H1 (cell line): ENCODE data around the gene COLQ.

Experiments used
- ASH2L ChIP-seq: fragments of 200-600, 300-600 bp; sonication (generic); IDR thresholded peaks from one replicate; pipeline ENCODE4 v1.7.1; 2017; ENCODE audit warnings: low read length
- CTBP2 ChIP-seq: IDR thresholded peaks from 2 replicates; pipeline ENCODE4 v1.7.0; 2011; ENCODE audit warnings: borderline replicate concordance, mild to moderate bottlenecking, moderate library complexity, mixed read lengths, low read length; ENCODE audit not compliant: insufficient read depth, insufficient read length
- CTCF ChIP-seq, 3 experiments: IDR thresholded peaks; 1 replicate in 2 of 3; 2 replicates in 1 of 3; pipeline versions ENCODE4 v1.5.1 to v1.6.1; 2011; ENCODE audit warnings: low read length in 3 of 3, mild to moderate bottlenecking in 3 of 3, inconsistent platforms in 2 of 3, low read depth in 1 of 3, moderate library complexity in 1 of 3; ENCODE audit not compliant: insufficient read depth in 1 of 3; ENCODE audit errors: control extremely low read depth in 1 of 3
- EP300 ChIP-seq, 2 experiments: IDR thresholded peaks; 1 replicate in 1 of 2; 2 replicates in 1 of 2; pipeline ENCODE4 v1.6.1; 2011 to 2012; ENCODE audit warnings: low read depth in 2 of 2, low read length in 2 of 2, mild to moderate bottlenecking in 2 of 2, borderline replicate concordance in 1 of 2, inconsistent platforms in 1 of 2, moderate library complexity in 1 of 2
- EZH2 ChIP-seq: fragments of 200-600 bp; sonication (generic); IDR thresholded peaks from 2 replicates; pipeline ENCODE4 v1.7.1; 2012; ENCODE audit warnings: low read depth, mild to moderate bottlenecking, moderate library complexity, low read length, inconsistent platforms; ENCODE audit not compliant: severe bottlenecking
- FOSL1 ChIP-seq: IDR thresholded peaks from 2 replicates; pipeline ENCODE4 v1.6.1; 2011; ENCODE audit warnings: mild to moderate bottlenecking, low read depth, low read length, moderate library complexity; ENCODE audit not compliant: insufficient read depth
- GABPA ChIP-seq: IDR thresholded peaks from 2 replicates; pipeline ENCODE4 v1.6.1; 2011; ENCODE audit warnings: mild to moderate bottlenecking, low read length, moderate library complexity, borderline replicate concordance; ENCODE audit not compliant: insufficient read depth
- HDAC6 ChIP-seq: IDR thresholded peaks from one replicate; pipeline ENCODE4 v1.7.1; 2012; ENCODE audit warnings: low read depth, mild to moderate bottlenecking, inconsistent platforms, low read length, moderate library complexity
- NRF1 ChIP-seq: IDR thresholded peaks from 2 replicates; pipeline ENCODE4 v1.6.1; 2011; ENCODE audit warnings: mild to moderate bottlenecking, low read depth, low read length, improper control_type of control experiment
- POLR2A ChIP-seq, 2 experiments: IDR thresholded peaks; 1 replicate in 1 of 2; 2 replicates in 1 of 2; pipeline ENCODE4 v1.6.1; 2011; ENCODE audit warnings: low read depth in 2 of 2, low read length in 2 of 2, mild to moderate bottlenecking in 2 of 2; ENCODE audit errors: control extremely low read depth in 1 of 2
- POLR2AphosphoS5 ChIP-seq: IDR thresholded peaks from 2 replicates; pipeline ENCODE4 v1.6.1; 2011; ENCODE audit warnings: low read depth, low read length

GRCh38 chr3:15430624-15431023, 90.9 kb downstream of the COLQ start:
- TF ChIP-seq EZH2, result no peak
- no peak for TF ChIP-seq CTCF (IDR thresholded peaks at IDR 0.05; ENCODE audit: control extremely low read depth in 1 of 3, insufficient read depth in 1 of 3, low read depth in 1 of 3, low read length in 3 of 3)
- TF ChIP-seq GABPA, result no peak
- no peak for TF ChIP-seq ASH2L
- TF ChIP-seq FOSL1, result no peak
- no peak for TF ChIP-seq POLR2A (IDR thresholded peaks at IDR 0.05; ENCODE audit: control extremely low read depth in 1 of 2, low read depth in 2 of 2, low read length in 2 of 2)
- no peak for TF ChIP-seq EP300 (IDR thresholded peaks at IDR 0.05; ENCODE audit: borderline replicate concordance in 1 of 2, low read depth in 2 of 2, low read length in 2 of 2)
- no peak for TF ChIP-seq NRF1
- TF ChIP-seq HDAC6, result no peak
- TF ChIP-seq CTBP2, result no peak
- TF ChIP-seq POLR2AphosphoS5, result no peak
